NCI-H2227 (cell line): ENCODE data around the gene CLMP.
"Not testable (repeated sequence)": the region's sequence is repeated elsewhere in the genome, so short reads cannot be mapped to it uniquely, and the experiment has no call there.

ENCODE experiments used
- DNase-seq: peaks from one replicate; lab custom pipeline; 2025; ENCODE audit not compliant: unreplicated experiment; lab: John Stamatoyannopoulos, UW

CLMP gene

DNA sequence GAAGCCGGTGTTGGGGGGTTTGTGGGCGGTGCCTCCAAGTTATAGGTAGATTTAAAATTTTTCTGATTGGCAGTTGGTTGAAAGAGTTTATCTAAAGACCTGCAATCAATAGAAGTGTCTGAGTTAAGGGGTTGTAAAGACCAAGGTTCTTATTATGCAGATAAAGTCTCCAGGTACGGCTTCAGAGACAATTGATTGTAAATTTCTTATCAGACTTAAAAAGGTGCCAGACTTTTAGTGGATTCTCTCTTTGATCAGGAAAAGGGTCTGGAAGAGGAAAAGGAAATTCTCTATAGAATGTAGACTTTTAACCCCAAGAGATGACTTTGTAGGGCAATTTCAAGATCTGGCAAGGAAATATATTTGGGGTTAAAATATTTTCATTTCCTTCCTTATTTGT, 25.2 kb downstream of the CLMP start:
- no peak for DNase-seq

GRCh38 chr11:123168955-123169484, 26.0 kb downstream of the CLMP start:
- DNase-seq: no peak

GRCh38 chr11:123168241-123168640, 26.8 kb downstream of the CLMP start:
- DNase-seq: no peak

DNA sequence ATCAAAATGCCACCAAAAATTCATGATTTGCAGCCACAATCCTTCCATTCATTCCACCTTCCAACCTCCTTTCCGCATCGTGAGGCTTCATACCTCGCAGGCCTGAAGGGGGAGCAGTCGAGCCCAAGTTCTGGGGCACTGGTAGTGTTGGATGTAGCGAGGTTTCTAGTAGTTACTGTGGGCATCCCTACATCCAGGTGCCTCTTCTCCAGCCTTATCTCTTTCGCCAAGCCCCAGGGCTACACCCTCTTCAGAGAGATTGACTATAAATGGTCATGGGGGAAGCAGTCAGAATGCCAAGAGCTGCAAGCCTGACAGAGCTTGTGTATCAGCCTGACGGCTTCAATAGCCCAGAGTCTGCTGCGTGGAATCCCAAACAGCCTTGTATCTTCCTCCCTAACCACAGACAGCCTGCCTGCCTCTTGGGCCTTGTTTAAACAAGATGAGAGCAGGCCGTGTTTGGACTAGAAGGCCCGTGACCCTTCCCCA, 28.9 kb downstream of the CLMP start:
- peak; percentile 59 for DNase-seq

DNA sequence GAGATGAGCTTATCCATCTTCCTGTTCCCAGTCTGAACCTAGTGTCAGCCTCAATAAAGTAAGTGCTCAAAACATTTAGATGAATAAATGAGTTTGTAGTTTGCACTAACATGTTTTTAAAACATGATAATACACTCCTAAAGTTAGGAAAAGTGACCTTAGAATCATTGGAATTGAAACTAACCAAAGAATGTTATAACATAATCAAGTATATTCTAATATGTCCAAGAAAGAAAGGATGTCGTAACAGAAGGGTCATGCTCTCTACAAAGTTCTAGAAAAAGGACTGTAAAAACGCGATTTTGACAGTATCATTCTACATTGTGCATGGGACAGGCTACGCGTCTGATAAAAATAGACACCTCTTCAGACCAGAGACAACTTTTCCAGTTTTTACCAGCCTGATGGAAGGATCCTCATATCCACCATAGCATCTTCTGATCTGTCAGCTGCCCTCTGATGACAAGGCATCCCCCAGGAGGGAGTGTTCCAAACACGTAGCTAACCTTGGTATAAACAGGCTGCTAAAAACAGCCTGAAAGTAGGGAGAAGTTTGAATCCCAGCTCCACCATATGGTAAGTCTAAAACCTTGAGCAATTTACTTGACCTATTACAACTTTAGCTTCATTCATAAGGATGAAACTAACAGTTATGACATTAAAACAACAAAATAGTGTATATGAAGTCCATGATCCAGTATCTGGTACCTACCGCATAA, 30.2 kb downstream of the CLMP start:
- DNase-seq: no peak

- no peak for DNase-seq
Measured at GRCh38 chr11:123163621-123164020, 31.4 kb downstream of the CLMP start.

- DNase-seq: no peak
Measured at GRCh38 chr11:123161376-123162030, 33.5 kb downstream of the CLMP start.

DNA sequence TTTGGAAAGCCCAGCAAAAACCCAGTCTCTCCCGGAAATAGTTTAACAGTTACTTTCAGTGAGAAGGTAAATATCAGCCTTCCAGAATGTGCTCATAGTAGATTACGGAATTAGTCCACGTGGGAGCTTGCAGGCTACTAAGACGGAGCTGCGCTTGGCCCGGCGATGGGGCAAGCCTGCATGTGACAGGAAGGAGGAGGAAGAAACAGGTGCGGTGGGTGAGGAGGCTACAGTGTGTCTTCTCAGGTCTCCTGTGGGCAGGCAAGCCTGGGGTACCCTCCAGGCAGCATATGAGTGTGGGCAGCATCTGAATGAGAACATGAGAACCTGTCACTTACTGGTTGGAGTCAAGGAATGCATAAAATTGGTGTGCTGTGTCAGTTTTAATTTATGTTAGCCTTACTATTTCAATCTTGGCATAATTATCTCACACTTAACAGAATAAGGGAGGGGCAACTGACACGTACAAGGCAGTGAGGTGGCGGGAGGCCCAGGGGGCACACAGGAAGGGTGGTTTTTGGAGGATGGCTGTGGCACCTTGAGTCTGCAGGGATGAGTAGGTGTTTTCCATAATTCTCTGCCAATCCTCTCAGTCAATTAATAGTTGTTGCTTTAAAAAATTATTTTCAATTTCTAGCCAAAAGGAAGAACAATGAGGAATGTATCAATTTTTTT, 35.7 kb downstream of the CLMP start:
- DNase-seq: no peak

- peak; percentile 73 for DNase-seq
Measured at GRCh38 chr11:123158033-123159003, 36.7 kb downstream of the CLMP start.

GRCh38 chr11:123152951-123153350, 42.1 kb downstream of the CLMP start:
- DNase-seq: peak; percentile 28

GRCh38 chr11:123152346-123152745, 42.7 kb downstream of the CLMP start:
- not testable (repeated sequence) for DNase-seq

DNA sequence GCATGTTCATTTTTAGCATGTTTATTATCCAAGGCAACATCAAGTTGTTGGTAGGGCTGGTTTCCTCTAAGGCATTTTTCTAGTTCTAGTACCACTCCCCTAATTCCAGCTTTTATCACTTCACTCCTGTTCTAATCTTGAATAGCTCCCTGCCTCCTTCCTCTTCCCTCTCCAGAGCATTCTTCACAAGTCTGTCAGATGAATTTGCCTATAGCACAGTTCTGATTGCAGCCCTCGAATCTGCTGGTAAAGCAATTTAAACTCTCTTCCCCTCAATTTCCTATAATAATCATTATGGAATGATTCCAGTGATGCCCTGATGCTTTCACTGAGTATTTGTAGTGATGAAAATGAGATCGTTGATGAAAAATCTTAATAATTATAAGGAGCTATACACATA, 43.3 kb downstream of the CLMP start:
- DNase-seq: no peak

GRCh38 chr11:123151366-123151765, 43.7 kb downstream of the CLMP start:
- DNase-seq: no peak

DNA sequence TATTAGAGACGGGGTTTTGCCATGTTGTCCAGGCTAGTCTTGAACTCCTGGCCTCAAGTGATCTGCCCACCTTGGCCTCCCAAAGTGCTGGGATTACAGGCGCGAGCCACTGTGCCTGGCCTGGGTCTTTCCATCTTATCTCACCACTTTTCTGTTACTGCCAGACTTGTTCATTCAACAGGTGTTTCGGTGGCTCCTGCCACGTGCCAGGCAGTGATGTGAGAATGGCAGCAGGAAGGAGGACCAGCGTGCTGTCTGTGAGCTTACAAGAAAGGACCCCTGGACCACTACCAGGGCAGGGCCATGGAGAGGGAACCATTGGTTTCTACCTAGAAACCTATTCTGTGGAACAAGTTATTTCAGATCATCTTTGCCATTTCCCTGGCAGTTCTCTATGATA, 44.2 kb downstream of the CLMP start:
- no peak for DNase-seq

DNA sequence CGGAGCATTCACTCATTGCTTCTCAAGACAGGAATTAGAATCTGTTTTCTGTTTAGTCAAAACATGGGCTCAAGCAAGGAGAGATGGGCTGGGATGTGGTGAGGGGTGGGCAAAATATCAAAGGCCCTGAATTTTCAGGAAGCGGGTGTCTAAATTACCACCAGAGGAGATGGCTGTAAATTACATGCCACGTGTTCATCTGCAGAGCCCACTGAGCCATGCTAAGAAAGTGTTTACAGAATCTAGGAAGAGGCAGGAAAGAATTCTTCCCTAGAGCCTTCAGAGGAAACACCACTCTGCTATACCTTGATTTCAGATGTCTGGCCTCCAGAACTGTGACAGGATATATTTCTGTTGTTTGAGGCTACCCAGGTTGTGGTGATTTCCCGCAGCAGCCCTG, 46.1 kb downstream of the CLMP start:
- DNase-seq: no peak

DNA sequence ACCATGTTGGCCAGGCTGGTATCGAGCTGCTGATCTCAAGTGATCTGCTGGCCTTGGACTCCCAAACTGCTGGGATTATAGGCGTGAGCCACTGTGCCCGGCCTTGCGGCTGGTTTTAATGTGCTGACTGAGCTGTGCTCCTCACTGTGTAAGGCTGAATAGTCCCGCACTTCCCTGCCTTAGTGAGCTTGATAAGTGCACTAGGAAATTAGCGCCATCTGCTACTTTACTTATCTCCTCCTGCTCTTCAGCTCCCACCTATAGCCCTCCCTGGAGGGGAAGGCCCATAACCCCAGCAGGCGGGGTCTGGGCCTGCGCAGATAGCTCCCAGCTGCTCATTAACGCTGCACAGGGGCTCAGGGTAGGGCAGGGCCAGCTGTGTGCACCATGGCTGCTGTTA, 49.4 kb downstream of the CLMP start:
- DNase-seq: peak; percentile 84

GRCh38 chr11:123145220-123145619, 49.8 kb downstream of the CLMP start:
- peak; percentile 22 for DNase-seq

- DNase-seq: no peak
Measured at GRCh38 chr11:123144707-123145106, 50.3 kb downstream of the CLMP start.

DNA sequence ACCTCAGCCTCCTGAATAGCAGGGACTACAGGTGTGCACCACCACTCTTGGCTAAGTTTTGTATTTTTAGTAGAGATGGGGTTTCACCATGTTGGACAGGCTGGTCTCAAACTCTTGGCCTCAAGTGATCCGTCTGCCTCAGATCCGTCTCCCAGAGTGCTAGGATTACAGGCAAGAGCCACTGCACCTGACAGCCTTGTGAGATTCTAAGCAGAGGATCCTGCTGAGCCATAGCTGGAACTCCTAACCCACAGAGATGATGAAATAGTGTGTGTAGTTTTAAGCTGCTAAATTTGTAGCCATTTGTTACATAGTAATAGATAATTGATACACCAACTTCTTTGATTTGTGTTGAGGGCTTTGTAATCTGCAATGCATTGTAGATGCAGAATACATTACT, 51.1 kb downstream of the CLMP start:
- no peak for DNase-seq

- DNase-seq: no peak
Measured at GRCh38 chr11:123143476-123143875, 51.6 kb downstream of the CLMP start.

- DNase-seq: no peak
Measured at GRCh38 chr11:123139206-123139605, 55.8 kb downstream of the CLMP start.
